OCI-M2 (cell line): Measurements from ENCODE around the gene SEC63.
"Not testable (repeated sequence)": the region's sequence is repeated elsewhere in the genome, so short reads cannot be mapped to it uniquely, and the experiment has no call there.

Experiments used
- DNase-seq: peaks from one replicate; lab custom pipeline; 2025; ENCODE audit not compliant: unreplicated experiment; lab: John Stamatoyannopoulos, UW

Gene SEC63

DNA sequence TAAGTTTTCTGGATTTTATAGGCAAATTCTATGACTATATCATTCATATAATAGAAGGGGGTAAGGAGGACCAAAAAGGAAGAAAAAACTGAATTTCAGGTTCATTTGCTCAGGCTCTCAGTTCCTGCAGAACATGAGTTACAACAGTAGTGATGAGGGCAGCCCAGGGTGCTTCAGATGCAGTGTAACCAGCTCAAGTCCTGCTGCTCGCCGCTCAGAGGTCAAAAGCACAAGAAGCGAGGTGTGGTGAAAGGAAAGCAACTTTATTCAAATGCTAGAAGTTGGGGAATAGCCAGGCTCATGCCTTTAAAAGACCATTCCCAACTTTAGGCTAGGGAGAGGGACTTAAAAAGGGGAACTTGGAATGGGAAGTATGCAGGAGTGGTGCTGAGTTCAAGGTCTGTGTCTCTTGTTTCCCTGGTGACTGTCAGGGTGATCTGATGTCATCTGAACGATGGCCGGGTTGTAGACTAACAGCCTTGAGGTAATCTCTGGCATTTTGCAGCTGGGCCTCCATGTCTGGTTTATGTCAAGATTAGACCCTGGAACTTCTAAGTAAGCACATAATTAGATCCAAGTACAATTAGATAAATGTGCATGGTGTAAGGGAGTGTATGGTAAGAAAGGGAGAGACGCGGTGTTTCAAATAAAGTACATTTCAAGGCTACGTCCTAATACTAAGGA, 14.5 kb upstream of the SEC63 start:
- no peak for DNase-seq

DNA sequence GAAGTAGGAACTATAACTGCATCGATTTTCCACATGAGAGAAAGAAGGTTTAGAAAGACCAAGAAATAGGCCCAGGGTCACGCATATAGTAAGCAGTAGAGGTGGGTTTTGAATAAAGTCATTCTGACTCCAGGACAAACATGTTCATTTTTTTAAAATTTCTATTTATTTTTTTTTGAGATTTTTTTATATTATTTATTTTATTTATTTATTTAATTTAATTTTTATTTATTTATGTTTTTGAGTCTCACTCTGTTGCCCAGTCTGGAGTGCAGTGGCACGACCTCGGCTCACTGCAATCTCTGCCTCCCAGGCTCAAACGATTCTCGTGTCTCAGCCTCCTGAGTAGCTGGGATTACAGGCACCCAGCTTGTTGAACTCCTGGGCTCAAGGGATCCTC, 13.2 kb upstream of the SEC63 start:
- no peak for DNase-seq

DNA sequence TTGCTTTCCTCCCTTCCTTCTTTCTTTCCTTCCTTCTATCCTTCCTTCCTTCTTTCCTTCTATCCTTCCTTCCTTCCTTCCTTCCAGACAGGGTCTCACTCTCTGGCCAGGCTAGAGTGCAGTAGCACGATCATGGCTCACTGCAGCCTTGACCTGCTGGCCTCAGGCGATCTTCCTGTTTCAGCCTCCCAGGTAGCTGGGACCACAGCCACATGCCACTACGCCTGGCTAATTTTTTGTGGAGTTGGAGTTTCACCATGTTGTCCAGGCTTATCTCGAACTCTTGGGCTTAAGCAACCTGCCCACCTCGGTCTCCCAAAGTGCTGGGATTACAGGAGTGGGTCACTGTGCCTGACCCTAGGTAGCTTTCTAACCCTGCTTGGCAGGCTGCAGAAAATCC, 12.2 kb upstream of the SEC63 start:
- no peak for DNase-seq

DNA sequence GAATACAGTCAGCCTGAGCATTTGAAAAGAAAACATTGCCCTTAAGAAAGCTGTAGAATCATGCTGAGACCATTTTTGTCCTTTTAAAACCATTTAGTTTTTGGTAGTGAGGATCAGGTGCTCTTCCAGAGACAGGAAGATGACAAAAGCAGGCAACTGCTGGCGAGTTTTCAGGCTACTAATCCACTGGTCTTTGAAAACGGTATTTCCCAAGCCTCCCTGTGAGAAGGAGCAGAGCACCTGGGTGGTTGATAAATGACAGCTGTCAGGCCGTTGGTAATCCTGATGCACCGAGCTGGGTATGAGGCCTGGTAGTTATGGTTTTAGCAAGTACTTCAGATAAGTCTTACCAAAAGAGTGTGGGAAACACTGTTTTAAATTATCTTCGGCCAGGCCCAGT, 10.1 kb upstream of the SEC63 start:
- DNase-seq = no peak

DNA sequence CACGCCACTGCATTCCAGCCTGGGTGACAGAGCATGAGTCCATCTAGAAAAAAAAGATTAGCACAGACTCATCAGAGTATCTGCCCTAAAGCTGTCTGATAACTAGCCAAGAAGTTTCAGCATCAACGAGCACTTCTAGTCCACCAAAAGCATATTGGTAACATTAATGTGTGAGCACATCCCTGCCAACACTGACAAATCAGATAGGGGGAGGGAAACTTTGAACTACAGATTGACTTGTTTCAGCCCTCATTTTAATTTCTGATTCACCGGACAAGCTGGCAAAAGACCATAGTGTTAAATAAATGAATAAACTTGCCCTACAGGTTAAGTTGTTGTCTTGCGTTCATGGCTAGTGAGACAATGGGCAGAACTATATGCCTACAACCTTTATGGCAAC, 7.7 kb upstream of the SEC63 start:
- DNase-seq = no peak

DNA sequence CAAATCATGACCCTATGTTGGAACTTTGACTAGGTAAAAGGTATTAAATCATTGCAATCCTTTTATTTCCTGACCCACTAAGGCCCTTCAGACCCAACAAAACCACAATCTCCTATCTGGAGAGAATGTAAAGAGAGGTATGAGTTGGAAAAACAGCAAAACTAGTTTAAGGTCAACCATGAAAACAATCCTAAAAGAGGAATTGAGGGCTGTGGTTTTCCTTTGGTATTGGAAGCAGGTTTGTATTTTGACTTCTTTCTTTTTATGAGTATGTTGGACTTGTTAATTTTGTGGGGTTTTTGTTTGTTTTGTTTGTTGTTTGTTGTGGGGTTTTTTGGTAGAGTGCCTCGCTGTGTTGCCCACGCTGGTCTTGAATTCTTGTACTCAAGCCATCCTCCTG, 4.7 kb upstream of the SEC63 start:
- DNase-seq = no peak

DNA sequence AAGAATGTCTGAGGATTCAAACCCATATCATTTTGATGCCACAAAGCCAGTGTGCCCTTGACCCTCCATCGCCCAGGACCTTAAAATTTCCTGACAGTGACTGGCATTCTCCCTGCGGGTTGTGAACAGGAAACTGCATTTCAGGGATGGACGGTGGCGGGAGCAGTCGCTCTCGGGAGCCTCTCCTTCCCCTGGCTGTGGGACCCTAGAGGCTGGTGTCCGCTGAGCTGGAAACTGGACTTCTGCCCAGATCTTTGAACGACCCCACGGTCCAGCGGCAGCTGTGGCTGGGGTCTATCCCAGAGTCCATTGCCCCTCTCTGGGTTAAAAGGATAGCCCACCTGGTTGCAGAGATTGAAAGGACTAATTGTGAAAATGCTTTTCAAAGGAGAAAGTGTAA, 1.4 kb upstream of the SEC63 start:
- no peak for DNase-seq

DNA sequence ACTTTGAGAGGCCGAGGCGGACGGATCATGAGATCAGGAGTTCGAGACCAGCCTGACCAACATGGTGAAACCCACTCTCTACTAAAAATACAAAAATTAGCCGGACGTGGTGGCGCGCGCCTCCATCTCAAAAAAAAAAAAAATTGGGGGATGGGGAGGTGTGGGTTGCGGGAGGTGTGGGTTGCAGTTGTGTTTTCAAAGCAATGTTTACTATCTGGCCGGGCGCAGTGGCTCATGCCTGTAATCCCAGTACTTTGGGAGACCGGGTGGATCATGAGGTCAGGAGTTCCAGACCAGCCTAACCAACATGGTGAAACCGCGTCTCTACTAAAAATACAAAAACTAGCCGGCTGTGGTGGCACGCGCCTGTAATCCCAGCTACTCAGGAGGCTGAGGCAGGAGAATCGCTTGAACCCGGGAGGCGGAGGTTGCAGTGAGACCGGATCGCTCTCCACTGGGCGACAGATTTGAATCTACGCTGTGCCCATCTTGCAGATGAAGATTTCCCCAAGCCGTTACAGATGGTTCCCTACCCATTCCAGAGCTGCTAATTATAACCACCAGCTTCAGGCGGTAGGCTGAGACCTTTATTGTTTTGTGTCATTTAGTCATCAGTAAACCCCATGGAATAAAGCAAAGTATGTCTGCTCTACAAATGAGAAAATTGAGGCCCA, 818 bp upstream of the SEC63 start:
- not testable (repeated sequence) for DNase-seq

DNA sequence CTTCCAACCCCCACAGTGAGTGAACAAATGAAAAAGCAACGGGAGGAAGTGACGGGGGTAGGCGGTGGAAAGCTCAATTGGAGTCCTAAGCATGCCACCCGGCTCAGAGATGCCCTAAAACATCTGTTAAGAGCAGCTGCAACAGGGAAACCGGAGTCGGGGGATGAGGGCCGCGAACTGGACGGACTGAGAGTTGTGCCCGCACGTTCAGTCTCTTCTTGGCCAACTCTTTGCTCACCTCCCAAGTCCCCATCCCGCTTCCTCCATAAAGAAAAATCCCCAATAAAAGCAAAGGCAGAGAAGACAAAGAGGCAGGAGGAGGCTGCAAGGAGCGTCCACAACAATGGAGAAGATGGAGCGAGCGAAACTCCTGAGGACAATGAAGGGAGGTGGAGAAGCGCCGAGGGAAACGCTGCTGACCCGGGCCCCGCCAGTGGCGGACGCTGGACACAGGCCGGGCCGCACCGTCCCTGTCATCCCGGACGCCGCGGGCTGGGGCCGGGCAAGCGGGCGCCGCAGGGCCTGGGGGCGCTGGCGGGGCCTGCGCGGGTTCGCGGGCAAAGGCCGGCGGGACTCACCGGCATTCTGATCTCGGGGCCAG, 600 bp downstream of the SEC63 start:
- DNase-seq = no peak

DNA sequence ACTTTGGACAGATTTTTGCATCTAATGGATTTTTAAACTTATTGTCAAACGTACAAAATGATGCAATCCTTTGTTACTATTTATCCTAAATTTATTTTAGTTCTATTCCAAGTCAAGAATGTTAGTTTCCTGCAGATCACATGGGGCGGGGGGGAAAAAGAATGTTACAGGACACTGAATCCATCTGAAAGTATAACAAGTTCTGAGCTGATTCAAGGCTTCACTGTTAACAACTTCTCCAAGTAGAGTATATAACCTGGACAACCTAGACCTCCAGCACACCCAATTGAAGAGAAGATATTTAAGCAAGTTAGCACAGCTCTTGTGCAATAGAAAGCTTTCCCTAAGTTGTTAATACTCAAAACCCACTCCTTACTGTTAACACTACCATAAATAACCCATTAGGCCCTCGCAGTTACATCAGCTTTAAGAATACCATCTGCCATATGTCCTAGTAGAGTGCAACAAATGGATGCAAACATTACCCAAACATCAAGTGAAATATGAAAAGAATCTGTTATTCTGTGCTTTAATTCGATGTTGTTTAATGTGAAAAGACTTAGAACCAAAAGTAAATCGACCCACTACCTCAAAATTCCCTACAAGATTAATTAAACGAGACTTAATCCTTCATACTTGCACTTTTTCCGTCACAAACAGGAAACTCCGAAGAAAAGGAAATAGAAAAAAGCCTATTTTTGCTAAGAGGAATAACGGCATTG, 1.3 kb downstream of the SEC63 start:
- DNase-seq = no peak

DNA sequence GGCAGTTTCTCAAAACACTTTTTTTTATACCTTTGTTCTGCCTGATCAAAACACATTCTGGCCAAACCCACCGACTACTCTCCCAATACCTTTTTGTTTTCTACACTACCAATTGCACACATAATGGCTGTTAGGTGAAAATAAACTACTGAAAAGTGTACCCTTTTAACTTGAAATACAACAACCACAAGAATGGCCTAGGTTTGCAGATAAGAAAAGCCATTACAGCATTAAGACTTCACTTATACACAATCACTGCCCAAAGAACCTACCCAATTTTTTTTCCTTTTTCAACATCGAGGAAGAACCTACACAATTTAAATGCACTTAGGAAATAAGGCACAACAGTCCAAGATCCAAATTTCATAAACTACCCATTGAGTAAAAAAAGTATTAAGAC, 1.8 kb downstream of the SEC63 start:
- DNase-seq = no peak

DNA sequence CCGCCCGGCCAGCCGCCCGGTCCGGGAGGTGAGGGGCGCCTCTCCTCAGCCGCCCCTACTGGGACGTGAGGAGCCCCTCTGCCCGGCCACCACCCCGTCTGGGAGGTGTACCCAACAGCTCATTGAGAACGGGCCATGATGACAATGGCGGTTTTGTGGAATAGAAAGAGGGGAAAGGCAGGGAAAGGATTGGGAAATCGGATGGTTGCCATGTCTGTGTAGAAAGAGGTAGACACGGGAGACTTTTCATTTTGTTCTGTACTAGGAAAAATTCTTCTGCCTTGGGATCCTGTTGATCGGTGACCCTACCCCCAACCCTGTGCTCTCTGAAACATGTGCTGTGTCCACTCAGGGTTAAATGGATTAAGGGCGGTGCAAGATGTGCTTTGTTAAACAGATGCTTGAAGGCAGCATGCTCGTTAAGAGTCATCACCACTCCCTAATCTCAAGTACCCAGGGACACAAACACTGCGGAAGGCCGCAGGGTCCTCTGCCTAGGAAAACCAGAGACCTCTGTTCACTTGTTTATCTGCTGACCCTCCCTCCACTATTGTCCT, 4.1 kb downstream of the SEC63 start:
- DNase-seq = not testable (repeated sequence)

DNA sequence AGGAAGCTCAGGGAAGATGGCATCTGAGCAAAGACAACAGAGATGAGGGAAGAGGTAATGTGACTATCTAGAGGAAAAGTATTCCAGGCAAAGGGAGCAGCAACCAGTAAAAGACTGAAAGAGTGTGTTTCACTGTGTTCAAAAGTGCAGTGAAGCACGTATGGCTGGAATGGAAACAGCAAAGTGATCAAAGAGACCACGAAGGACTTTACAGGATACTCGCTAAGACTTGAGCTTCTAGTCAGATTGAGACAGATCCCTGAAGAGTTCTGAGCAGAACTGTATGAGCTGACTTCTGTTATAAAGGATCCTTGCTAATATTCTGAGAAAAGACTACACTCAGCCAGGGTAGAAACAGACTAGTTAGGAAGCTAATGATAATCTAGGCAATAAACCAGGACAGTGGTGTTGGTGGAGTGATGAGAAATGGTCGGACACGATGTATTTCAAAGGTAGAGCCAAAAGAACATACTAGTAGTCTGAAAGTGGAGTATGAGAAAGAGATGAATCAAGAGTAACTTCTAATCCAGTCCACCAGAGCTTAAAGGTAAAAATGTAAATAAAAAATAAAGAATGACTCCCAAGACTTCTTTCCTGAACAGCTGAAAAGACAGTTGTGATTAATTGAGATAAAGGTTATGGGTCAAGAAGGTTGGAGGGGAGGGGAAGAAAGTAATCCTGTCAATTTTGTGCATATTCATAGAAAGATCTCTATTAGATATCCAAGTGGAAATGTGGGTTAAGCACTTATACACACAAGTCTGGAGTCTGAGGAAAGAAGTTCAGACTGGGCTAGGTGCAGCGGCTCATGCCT, 14.2 kb downstream of the SEC63 start:
- no peak for DNase-seq

DNA sequence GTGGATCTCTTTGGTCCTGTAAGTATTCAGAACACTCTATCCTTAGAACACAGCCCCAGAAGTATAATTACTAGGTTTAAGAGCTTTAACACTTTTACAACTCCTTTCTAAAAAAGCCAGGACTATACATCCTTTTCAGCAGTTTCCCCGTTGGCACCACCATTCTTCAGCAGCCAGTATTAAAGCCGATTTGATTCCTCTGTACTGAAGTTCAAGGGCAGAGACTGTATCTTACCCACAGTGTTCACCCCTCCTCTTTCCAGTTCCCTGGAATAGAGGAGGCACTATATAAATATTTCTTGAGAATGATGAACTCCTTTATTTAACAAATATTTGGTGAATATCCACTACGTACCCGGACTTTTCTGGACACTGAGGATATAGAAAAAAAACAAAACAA, 15.9 kb downstream of the SEC63 start:
- no peak for DNase-seq

DNA sequence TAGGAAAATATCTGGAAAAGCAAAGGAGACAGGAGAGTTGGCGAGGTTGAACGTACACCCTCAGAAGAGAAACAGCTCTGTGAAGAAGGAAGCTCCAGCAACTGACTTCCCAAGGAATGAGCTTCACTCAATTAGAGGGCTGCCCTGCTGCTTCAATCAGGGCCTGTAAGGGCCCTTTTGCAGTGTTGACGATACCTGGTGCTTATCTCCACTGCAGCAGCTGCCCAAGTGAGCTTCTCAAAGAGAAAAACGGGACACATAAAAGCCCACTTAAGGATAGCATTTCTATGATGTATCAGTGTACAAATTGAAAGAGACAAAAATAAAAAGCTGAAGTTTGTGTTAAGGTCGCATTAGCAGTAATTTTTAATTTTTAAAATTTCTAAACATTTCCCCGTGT, 16.4 kb downstream of the SEC63 start:
- no peak for DNase-seq

DNA sequence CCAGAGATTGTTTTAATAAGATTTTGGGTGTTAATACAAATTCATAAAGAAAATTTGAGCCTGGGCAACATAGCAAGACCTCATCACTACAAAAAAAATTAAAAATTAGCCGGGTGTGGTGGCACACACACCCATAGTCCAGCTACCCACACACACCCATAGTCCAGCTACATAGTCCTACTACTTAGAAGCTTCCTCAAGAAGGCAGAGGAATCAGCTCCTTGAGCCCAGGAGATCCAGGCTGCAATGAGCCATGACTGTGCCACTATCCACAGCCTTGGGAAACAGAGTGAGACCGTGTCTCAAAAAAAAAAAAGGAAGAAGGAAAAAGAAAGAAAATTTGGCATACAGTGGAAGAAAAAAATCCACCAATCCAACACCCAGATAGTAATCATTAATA, 16.8 kb downstream of the SEC63 start:
- DNase-seq = no peak

DNA sequence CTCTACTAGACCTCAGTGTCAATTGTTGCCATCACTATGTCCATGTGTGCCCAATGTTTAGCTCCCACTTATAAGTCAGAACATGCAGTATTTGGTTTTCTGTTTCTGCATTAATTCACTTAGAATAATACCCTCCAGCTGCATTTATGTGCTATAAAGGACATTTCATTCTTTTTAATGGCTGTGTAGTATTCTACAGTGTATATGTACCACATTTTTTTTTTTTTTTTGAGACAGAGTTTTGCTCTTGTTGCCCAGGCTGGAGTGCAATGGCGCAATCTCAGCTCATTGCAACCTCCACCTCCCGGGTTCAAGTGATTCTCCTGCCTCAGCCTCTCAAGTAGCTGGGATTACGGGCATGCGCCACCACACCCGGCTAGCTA, 21.1 kb downstream of the SEC63 start:
- DNase-seq = not testable (repeated sequence)

DNA sequence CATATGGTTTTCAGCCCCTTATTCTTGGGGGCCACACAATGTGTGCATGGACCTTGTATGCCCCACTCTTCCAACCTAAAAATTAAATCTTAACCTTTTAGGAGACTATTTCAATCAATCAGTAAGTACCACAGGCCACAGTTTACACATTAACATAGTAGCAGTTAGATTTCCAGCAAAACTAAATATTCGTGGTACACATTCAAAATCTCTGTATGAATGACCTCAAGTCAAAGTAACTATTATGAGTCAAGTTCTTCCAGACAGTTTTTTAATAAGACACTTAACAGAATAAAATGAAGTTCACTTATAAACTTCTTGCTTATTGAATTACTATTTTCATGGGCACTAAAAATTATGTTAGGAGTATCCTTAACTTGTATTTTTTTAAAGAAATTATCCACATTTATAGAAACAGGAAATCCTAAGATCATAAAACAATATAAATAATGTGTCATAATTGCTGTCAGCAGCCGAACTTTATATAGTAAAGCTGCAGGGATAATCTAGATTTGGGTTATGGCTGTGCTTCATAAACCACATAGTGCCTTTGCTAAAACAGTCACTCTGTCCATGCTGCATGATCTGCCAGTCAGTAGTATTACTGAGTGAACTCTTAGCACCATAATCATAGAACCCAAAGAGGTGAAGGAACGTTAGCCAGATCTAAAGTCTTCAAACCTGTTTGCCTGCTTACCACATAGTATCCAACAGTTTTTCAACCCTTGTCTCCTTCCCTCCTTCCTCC, 21.7 kb downstream of the SEC63 start:
- DNase-seq = no peak

DNA sequence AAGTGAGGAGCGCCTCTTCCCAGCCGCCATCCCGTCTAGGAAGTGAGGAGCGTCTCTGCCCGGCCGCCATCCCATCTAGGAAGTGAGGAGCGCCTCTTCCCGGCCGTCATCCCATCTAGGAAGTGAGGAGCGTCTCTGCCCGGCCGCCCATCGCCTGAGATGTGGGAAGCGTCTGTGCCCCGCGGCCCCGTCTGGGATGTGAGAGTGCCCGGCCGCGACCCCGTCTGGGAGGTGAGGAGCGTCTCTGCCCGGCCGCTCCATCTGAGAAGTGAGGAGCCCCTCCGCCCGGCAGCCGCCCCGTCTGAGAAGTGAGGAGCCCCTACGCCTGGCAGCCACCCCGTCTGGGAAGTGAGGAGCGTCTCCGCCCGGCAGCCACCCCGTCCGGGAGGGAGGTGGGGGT, 23.8 kb downstream of the SEC63 start:
- DNase-seq = not testable (repeated sequence)

DNA sequence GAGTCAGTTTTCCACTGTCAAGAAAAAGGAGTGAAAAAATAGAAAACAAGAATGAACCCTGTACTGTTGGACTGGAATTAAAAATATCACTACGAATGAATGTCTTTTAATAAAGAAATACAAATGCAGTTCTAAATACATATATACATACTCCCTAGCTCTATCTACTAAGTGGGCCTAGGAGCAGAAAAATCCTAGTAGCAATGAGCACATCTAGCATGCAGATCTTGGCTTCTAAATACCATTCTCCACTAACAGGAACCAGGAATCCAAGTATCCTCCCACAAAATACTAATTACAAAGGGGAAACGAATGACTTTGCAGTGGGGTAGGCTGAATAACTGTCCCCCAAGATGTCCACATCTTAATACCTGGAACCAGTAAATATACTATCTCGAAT, 25.4 kb downstream of the SEC63 start:
- DNase-seq = no peak
